GM21515 (cell line): Measurements from ENCODE around the gene RUFY3.
"Not testable (repeated sequence)": the region's sequence is repeated elsewhere in the genome, so short reads cannot be mapped to it uniquely, and the experiment has no call there.

Experiments
- ATAC-seq: cut with Tn5 transposase; IDR thresholded peaks from one replicate; pipeline ENCODE4 v1.9.1; 2021; ENCODE audit not compliant: unreplicated experiment

The RUFY3 gene

GRCh38 chr4:70769396-70769795, 47.6 kb downstream of the RUFY3 start:
- not testable (repeated sequence) for ATAC-seq

GRCh38 chr4:70772929-70773555, 51.3 kb downstream of the RUFY3 start:
- ATAC-seq = peak; percentile 71

GRCh38 chr4:70778888-70779422, 57.2 kb downstream of the RUFY3 start:
- ATAC-seq = no peak

DNA sequence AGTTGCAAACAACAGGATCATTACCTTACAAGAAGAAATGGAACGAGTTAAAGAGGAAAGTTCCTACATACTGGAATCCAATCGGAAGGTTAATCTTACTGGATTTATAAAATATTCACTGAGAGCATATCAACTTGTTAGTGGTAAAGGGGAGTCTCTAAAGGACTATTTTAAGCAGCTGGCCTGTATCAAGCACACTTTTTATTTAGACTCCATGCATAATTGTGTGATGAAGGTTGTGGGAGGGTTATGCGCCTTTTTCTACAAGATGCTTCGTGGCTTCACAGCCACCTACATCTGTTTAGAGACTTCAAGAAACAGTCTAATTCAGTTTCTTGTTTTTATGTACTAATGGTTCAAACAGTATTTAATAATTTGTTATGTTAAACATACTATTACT, 61.3 kb downstream of the RUFY3 start:
- ATAC-seq = no peak

GRCh38 chr4:70787496-70787895, 65.7 kb downstream of the RUFY3 start:
- ATAC-seq = no peak

GRCh38 chr4:70788733-70789132, 67.0 kb downstream of the RUFY3 start:
- ATAC-seq = no peak

- no peak for ATAC-seq
Observed at GRCh38 chr4:70793626-70794025, 71.9 kb downstream of the RUFY3 start.

- ATAC-seq = peak; percentile 69
Observed at GRCh38 chr4:70801265-70801809, 79.6 kb downstream of the RUFY3 start.

- ATAC-seq = no peak
Observed at GRCh38 chr4:70802928-70803580, 81.3 kb downstream of the RUFY3 start.

DNA sequence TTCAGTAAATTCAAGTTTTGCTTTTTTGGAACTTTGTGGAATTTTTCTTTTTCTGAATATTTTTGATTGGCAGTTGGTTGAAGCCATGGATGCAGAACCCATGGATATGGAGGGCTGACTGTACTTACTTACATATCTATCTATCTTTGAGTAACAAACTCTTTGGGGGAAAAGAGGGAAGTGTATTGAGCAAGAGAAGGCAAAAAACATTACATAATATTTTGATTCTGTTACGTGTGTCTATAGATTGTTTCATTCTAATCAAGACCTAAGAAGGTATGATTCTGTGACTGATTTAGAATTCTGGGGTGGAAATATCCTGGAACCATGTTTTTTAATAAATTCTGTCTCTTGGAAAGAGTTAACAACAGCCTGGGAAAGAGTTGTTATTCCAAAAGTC, 86.4 kb downstream of the RUFY3 start:
- no peak for ATAC-seq

DNA sequence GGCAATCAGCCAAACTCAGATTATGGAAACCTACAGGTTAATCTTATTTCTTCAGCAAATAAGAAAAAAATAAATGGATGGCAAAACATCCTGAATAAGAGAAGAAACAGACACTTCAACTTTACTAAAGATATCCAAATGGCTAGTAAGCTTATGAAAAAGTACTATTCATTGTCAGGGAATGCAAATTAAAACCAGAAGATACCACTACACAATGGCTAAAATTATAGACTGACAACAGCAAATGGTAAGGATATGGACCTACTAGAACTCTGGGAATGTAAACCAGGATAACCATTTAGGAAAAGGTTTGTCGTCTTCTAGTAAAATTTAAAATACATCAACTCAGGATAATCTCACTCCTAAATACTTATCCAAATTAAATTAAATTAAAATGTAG, 93.6 kb downstream of the RUFY3 start:
- no peak for ATAC-seq

DNA sequence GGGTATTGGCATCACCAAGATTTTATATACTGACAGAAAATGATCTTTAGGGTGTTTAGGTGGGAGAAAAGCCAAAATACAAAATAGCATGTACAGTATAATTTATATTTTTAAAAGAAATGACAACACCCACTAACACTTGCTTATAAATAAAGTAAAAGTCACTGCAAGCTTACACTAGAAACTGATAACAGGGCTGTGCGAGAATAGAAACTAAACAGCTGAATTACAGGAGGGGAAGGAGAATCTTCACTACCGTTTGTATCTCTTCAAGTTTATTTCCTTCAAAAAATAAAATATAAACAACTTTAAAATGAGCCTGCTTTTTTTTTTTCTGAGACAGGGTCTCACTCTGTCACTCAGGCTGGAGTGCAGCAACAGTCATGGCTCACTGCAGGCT, 95.1 kb downstream of the RUFY3 start:
- ATAC-seq = no peak

- peak; percentile 50 for ATAC-seq
Observed at GRCh38 chr4:70818173-70818855, 96.5 kb downstream of the RUFY3 start.

GRCh38 chr4:70818921-70819320, 97.2 kb downstream of the RUFY3 start:
- ATAC-seq = no peak

- no peak for ATAC-seq
Observed at GRCh38 chr4:70829015-70829414, 107.3 kb downstream of the RUFY3 start.

DNA sequence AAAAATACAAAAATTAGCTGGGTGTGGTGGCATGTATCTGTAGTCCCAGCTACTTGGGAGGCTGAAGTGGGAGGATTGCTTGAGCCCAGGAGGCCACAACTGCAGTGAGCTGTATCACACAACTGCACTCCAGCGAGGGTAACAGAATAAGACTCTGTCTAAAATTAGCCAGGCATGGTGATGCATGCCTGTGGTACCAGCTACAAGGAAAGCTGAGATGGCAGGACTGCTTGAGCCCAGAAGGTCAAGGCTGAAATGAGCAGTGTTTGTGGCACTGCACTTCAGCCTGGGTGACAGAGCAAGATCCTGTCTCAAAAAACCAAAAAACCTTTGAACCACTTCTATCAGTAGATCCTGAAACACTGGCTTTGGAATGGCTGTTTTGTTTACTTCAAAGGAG, 107.7 kb downstream of the RUFY3 start:
- no peak for ATAC-seq

DNA sequence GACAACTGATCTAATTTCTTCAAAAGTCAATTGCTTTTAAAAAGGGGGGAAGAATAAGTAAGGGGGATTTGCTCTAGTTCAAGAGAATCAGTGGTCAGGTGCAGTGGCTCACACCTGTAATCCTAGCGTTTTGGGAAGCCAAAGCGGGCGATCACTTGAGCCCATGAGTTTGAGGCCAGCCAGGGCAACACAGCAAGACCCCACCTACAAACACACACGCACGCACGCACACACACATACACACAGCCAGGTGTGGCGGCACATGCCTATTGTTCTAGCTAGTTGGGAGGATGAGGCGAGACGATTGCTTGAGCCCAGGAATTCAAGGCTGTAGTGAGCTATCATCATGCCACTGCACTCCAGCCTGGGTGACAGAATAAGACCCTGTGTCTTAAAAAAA, 108.3 kb downstream of the RUFY3 start:
- ATAC-seq = no peak

- ATAC-seq = no peak
Observed at GRCh38 chr4:70831293-70831692, 109.5 kb downstream of the RUFY3 start.

GRCh38 chr4:70833675-70834074, 111.9 kb downstream of the RUFY3 start:
- ATAC-seq = no peak

DNA sequence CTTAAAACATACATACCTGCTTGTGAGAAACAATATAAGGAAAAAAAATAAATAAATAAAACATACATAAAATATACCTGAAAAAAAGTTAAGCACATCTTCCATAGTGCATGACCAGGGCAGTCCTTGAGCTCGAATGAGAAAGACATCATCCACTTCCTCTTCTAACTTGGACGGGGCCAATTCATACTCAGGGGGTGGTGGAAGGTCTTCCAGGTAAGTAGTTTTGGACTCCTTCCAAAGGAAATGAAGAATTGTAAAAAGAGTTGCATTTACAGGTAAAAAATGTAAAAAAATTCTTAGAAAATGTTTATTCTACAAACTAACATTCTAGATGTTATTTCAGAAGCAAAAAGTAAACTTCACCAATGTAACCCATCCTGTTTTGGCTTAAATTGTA, 114.3 kb downstream of the RUFY3 start:
- no peak for ATAC-seq

DNA sequence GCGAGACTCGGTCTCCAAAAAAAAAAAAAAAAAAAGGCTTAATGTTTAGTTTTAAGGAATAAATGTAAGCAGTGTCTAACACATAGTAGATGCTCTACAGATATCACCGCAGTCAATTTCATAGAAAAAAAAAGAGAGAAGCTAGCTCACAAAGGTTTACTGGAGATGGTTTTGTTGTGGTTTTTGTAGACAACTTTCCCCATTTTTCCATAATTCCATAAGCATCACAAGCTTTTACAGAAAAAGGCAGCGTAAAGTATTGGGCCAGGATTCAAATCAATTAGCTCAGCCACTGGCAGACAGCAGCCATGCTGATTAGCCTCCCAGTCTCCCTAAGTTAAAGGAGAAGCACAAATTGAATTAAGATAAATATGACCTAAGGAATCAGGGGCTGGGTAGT, 116.4 kb downstream of the RUFY3 start:
- ATAC-seq = no peak
